Measurements from ENCODE around the gene CRIP1. TPM values are rescaled to one million over a fixed set of nuclear protein-coding genes. Genes with fewer than 3 reads are reported as not detected.

CRIP1 gene
- total and polyA plus RNA-seq, 4 experiments from 2014 or later = 276 to 2,028 (median 865) TPM

DNA sequence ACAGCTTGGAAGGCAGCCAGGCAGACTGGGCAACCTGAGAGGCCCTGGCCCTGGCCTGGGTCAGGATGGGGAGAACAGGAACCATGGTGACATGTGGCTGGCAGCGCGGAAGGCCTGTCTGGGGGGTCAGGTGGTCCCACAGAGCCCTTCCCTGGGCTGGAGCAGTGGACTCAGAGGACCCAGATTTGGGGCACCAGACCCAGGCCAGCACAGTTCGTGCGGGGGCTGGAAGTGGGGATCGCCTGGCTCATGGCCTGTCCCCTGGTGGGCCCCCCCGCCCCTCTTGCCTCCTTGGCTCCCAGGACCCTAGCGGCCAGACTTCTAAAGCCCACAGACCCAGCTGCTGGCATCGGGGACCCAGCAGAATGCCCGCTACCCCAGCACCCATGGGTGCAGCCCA is 45.7 kb upstream of the CRIP1 start:
- Histone ChIP-seq H3K27ac (ENCODE audit: low read depth, low read length) (no peak overlapping the region), H3K9me3 (ENCODE audit: control insufficient read depth in 1 of 2, low read length in 2 of 2) (no peaks in the 10 kb centered on the region), H3K4me3 (ENCODE audit: low read length in 2 of 2) (no peak overlapping the region), H3K36me3 (ENCODE audit: insufficient read depth, low read length) (peaks cover 5% of the 10 kb centered on the region), H3K4me1 (ENCODE audit: insufficient read depth, low read length) (no peaks in the 10 kb centered on the region), H3K27me3 (ENCODE audit: insufficient read depth, low read length) (no peaks in the 10 kb centered on the region)
- Mint-ChIP-seq H3K27ac (no peak overlapping the region), H3K36me3 (peaks cover 5 to 8% of the 10 kb centered on the region in 2 donors), H3K9me3 (no peaks in the 10 kb centered on the region), H3K27me3 (no peaks in the 10 kb centered on the region), H3K4me3 (no peak overlapping the region), H3K4me1 (peaks cover 3 to 12% (median 8%) of the 10 kb centered on the region in 4 donors)
- no peak for DNase-seq
- POLR2A ChIA-PET (ENCODE audit: partially characterized antibody) = no interaction called here
- intact Hi-C loops (cut with micrococcal nuclease) = loop anchor here (10.0 kb wide), 1 partner anchor 66 kb away; no protein-coding TSS in a partner anchor
- CTCF ChIA-PET (ENCODE audit: partially characterized antibody) = no interaction called here

DNA sequence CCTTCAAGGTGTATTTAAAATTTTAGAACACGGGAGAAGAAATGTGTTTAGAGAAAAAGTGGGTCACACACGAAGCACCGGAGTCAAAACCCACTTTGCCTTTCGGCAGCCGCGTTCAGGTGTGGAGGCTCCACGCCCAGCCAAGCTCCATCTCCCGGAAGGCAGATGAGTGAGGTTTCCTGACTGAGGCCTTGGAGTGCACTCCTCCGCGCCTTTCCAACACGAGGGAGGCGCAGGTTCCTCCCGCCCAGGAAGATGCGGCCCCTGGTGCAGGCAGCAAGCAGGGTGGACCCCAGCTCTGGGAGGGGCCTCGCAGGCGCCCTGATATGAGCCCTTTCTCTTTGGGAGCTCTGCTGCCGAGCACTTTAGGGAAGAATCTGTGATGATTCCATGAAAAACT is 44.6 kb upstream of the CRIP1 start:
- no peaks in the 10 kb centered on the region for H3K27me3 ChIP-seq (ENCODE audit: insufficient read depth, low read length)
- Mint-ChIP-seq H3K4me3 (no peak overlapping the region), H3K36me3 (peaks cover 7 to 8% of the 10 kb centered on the region in 2 donors), H3K4me1 (peaks cover 2 to 4% (median 3%) of the 10 kb centered on the region in 4 donors), H3K27me3 (no peaks in the 10 kb centered on the region), H3K9me3 (peaks cover 0 to 2% (median 0%) of the 10 kb centered on the region in 8 donors), H3K27ac (peak overlapping the region in 2 of 7 donors; percentile 37 to 70)
- H3K4me3 ChIP-seq (ENCODE audit: low read length in 2 of 2) = no peak overlapping the region
- no peak overlapping the region for H3K27ac ChIP-seq (ENCODE audit: low read depth, low read length)
- no peak for DNase-seq
- ChIA-PET CTCF (ENCODE audit: partially characterized antibody) (no interaction called here), POLR2A (ENCODE audit: partially characterized antibody) (interaction anchor here (1.0 kb wide), 1 partner anchor 44 kb away, joined by 3 read pairs; the partner anchor contains the start of gene CRIP1)
- no peaks in the 10 kb centered on the region for H3K9me3 ChIP-seq (ENCODE audit: control insufficient read depth in 1 of 2, low read length in 2 of 2)
- H3K4me1 ChIP-seq (ENCODE audit: insufficient read depth, low read length) = no peaks in the 10 kb centered on the region
- peaks cover 5% of the 10 kb centered on the region for H3K36me3 ChIP-seq (ENCODE audit: insufficient read depth, low read length)
- intact Hi-C loops (cut with micrococcal nuclease) = loop anchor here (10.0 kb wide), 1 partner anchor 67 kb away; no protein-coding TSS in a partner anchor

DNA sequence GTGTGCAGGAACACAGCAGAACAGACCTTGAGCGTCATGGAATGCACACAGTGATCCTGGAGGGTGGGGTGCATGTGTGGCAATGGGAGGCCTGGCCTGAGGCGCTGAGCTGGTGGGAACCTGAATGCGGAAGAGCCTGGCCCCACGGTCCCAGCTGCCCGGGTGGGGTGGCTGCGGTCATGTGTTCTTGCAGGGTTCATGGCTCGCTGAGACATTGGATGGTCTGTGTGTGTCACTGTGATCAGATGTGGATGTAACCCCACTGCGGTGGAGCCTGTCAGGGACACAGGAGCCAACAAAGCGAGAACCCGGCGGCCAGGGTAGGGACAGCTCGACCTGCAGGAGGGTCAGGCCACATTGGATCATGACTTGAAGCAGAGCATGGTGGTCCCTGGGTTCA is 43.9 kb upstream of the CRIP1 start:
- ChIA-PET POLR2A (ENCODE audit: partially characterized antibody) (no interaction called here), CTCF (ENCODE audit: partially characterized antibody) (no interaction called here)
- intact Hi-C loops (cut with micrococcal nuclease) = loop anchor here (10.0 kb wide), 1 partner anchor 68 kb away; no protein-coding TSS in a partner anchor
- no peaks in the 10 kb centered on the region for H3K27me3 ChIP-seq (ENCODE audit: insufficient read depth, low read length)
- H3K4me3 Mint-ChIP-seq = peak overlapping the region in 1 of 8 donors; percentile 26
- no peaks in the 10 kb centered on the region for H3K9me3 ChIP-seq (ENCODE audit: control insufficient read depth in 1 of 2, low read length in 2 of 2)
- no peaks in the 10 kb centered on the region for H3K4me1 ChIP-seq (ENCODE audit: insufficient read depth, low read length)
- H3K27ac Mint-ChIP-seq = no peak overlapping the region
- H3K4me3 ChIP-seq (ENCODE audit: low read length in 2 of 2) = no peak overlapping the region
- H3K27me3 Mint-ChIP-seq = no peaks in the 10 kb centered on the region
- H3K27ac ChIP-seq (ENCODE audit: low read depth, low read length) = no peak overlapping the region
- DNase-seq = no peak
- H3K4me1 Mint-ChIP-seq = peaks cover 2 to 4% (median 3%) of the 10 kb centered on the region in 4 donors
- H3K36me3 ChIP-seq (ENCODE audit: insufficient read depth, low read length) = peaks cover 5% of the 10 kb centered on the region
- peaks cover 7 to 8% of the 10 kb centered on the region in 2 donors for H3K36me3 Mint-ChIP-seq
- H3K9me3 Mint-ChIP-seq = peaks cover 0 to 2% (median 0%) of the 10 kb centered on the region in 8 donors

DNA sequence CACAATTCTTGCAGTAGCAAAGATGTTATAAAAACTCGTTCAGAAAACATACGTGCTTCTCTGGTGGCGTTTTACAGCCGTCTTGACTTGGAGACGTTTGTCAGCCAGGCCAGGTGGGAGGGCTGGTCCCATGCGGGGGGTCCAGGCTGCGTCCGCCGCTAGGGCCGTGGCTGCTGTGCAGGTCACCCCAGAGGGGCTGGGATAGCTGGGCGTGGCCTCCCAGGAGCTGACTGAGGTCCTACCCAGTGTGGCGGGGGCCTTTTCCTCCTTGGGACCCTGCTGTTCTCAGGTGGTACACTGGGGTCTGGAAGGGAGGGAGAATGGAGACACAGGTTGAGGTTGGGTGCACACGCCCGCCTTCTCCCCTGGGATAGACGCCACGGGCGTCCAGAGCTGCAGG is 41.8 kb upstream of the CRIP1 start:
- Histone ChIP-seq H3K4me3 (ENCODE audit: low read length in 2 of 2) (no peak overlapping the region), H3K27me3 (ENCODE audit: insufficient read depth, low read length) (no peaks in the 10 kb centered on the region), H3K27ac (ENCODE audit: low read depth, low read length) (no peak overlapping the region), H3K36me3 (ENCODE audit: insufficient read depth, low read length) (peaks cover 5% of the 10 kb centered on the region), H3K9me3 (ENCODE audit: control insufficient read depth in 1 of 2, low read length in 2 of 2) (no peaks in the 10 kb centered on the region), H3K4me1 (ENCODE audit: insufficient read depth, low read length) (no peaks in the 10 kb centered on the region)
- CTCF ChIA-PET (ENCODE audit: partially characterized antibody) = no interaction called here
- peaks cover 0 to 2% (median 0%) of the 10 kb centered on the region in 8 donors for H3K9me3 Mint-ChIP-seq
- intact Hi-C loops (cut with micrococcal nuclease) = loop anchor here (10.0 kb wide), 1 partner anchor 70 kb away; no protein-coding TSS in a partner anchor
- DNase-seq = no peak
- POLR2A ChIA-PET (ENCODE audit: partially characterized antibody) = no interaction called here
- no peaks in the 10 kb centered on the region for H3K27me3 Mint-ChIP-seq
- peaks cover 7 to 8% of the 10 kb centered on the region in 2 donors for H3K36me3 Mint-ChIP-seq
- no peak overlapping the region for H3K4me3 Mint-ChIP-seq
- H3K27ac Mint-ChIP-seq = no peak overlapping the region
- H3K4me1 Mint-ChIP-seq = peaks cover 2 to 4% (median 3%) of the 10 kb centered on the region in 4 donors

DNA sequence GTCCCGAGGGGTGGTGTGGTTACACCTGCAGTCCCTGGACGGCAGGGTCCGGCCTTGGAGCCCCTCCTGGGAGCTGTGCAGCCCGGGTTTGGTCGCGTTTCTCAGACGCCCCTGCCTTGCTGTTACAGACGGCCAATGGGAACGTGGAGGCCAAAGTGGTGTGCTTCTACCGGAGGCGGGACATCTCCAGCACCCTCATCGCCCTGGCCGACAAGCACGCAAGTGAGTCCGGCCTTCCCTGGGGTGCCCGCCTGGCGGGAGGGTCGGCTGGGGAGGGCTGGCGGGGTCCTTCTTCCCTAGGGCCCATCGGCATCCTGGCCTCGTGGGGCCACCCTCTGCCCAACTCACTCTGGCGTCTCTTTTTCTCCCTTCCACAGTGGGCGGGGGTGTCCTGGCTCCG is 41.4 kb upstream of the CRIP1 start:
- no peak overlapping the region for H3K27ac ChIP-seq (ENCODE audit: low read depth, low read length)
- Mint-ChIP-seq H3K27me3 (no peaks in the 10 kb centered on the region), H3K27ac (no peak overlapping the region), H3K9me3 (peaks cover 0 to 2% (median 0%) of the 10 kb centered on the region in 8 donors), H3K4me1 (peaks cover 2 to 4% (median 3%) of the 10 kb centered on the region in 4 donors), H3K4me3 (no peak overlapping the region), H3K36me3 (peaks cover 7 to 8% of the 10 kb centered on the region in 2 donors)
- peaks cover 5% of the 10 kb centered on the region for H3K36me3 ChIP-seq (ENCODE audit: insufficient read depth, low read length)
- POLR2A ChIA-PET (ENCODE audit: partially characterized antibody) = no interaction called here
- no peak for DNase-seq
- no peak overlapping the region for H3K4me3 ChIP-seq (ENCODE audit: low read length in 2 of 2)
- H3K27me3 ChIP-seq (ENCODE audit: insufficient read depth, low read length) = no peaks in the 10 kb centered on the region
- H3K4me1 ChIP-seq (ENCODE audit: insufficient read depth, low read length) = no peaks in the 10 kb centered on the region
- no peaks in the 10 kb centered on the region for H3K9me3 ChIP-seq (ENCODE audit: control insufficient read depth in 1 of 2, low read length in 2 of 2)
- intact Hi-C loops (cut with micrococcal nuclease) = loop anchor here (10.0 kb wide), 1 partner anchor 70 kb away; no protein-coding TSS in a partner anchor
- CTCF ChIA-PET (ENCODE audit: partially characterized antibody) = no interaction called here

DNA sequence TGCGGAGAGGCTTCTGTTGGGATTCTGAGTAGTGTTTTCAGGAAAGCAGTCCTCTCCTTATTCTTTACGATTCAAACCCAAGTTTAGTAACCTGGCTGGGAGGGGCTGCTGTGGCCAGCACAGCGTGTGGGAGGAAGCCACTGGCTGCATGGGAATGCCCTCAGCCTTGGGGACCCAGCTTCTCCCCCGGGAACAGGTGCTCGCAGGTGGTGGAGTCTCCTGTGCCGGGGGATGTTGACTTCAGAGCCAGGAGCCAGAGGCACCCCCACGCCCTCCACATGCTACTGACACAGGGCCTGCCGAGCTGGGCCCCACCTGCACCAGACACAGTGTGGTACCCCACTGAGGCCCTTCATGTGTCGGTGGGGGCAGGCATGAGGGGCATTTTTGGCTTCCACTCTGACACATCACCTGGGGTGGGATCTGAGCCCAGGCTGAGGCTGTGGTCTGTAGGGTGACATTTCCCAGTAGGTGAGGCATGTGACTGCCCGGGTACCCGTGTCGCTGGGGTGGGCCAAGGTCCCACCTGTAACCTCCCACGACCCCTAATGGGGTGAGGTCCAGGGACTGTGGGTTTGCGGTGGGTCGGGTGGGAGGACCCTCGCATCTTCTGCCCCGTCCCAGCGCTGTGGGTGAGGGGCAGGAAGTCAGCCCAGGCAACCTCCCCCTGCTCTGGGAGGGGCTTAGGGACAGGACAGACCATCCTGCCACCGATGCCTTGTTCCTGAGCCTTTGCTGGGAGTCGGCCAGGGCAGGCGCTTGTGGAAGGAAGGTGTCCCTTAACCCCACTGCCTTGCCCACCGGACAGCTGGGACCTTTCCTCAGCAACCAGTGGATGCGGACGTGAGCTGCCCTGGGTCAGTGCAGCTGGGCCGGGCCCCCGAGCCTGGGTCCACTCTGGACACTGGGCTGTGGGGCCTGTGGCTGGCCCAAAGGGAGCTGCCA is 40.5 kb upstream of the CRIP1 start:
- Histone ChIP-seq H3K27me3 (ENCODE audit: insufficient read depth, low read length) (no peaks in the 10 kb centered on the region), H3K4me3 (ENCODE audit: low read length in 2 of 2) (no peak overlapping the region), H3K36me3 (ENCODE audit: insufficient read depth, low read length) (peaks cover 11% of the 10 kb centered on the region), H3K9me3 (ENCODE audit: control insufficient read depth in 1 of 2, low read length in 2 of 2) (no peaks in the 10 kb centered on the region), H3K27ac (ENCODE audit: low read depth, low read length) (no peak overlapping the region), H3K4me1 (ENCODE audit: insufficient read depth, low read length) (no peaks in the 10 kb centered on the region)
- H3K36me3 Mint-ChIP-seq = peaks cover 7 to 8% of the 10 kb centered on the region in 2 donors
- ChIA-PET POLR2A (ENCODE audit: partially characterized antibody) (interaction anchor here (3.2 kb wide), 1 partner anchor 43 kb away, joined by 29 read pairs; no protein-coding TSS in a partner anchor), CTCF (ENCODE audit: partially characterized antibody) (interaction anchor here (2.4 to 3.1 kb wide), 3 partner anchors 35 to 75 kb away, joined by 9 to 20 read pairs (median 15); no protein-coding TSS in a partner anchor)
- H3K4me1 Mint-ChIP-seq = peaks cover 2 to 4% (median 3%) of the 10 kb centered on the region in 4 donors
- DNase-seq = no peak
- intact Hi-C loops (cut with micrococcal nuclease) = loop anchor here (10.0 kb wide), 1 partner anchor 71 kb away; no protein-coding TSS in a partner anchor
- H3K9me3 Mint-ChIP-seq = peaks cover 0 to 2% (median 0%) of the 10 kb centered on the region in 8 donors
- H3K27me3 Mint-ChIP-seq = no peaks in the 10 kb centered on the region
- H3K27ac Mint-ChIP-seq = peak overlapping the region in 1 of 7 donors; percentile 65
- no peak overlapping the region for H3K4me3 Mint-ChIP-seq

DNA sequence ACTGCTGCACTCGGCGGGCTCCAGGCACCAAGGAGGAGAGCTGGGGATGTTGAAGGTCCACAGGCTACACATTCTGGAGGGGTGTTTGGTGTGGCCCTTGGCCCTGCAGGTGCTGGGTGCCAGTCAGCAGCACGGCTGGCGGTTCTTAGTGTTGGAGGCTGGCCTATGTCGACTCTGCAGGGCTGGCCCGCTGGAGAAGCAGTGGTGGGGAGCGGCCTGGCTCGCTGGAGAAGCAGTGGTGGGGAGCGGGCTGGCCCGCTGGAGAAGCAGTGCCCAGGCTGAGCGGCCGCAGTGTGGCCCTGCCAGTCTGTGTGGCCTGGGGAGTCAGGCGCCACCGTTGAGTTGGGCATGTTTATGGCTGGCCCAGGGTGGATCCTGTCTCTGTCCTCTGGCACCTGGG is 39.7 kb upstream of the CRIP1 start:
- Mint-ChIP-seq H3K36me3 (peaks cover 5 to 6% of the 10 kb centered on the region in 2 donors), H3K27ac (no peak overlapping the region), H3K4me3 (no peak overlapping the region), H3K9me3 (peaks cover 0 to 2% (median 0%) of the 10 kb centered on the region in 8 donors), H3K4me1 (peaks cover 0 to under 1% (median under 1%) of the 10 kb centered on the region in 4 donors), H3K27me3 (no peaks in the 10 kb centered on the region)
- H3K27ac ChIP-seq (ENCODE audit: low read depth, low read length) = no peak overlapping the region
- ChIA-PET CTCF (ENCODE audit: partially characterized antibody) (interaction anchor here (1.5 to 3.1 kb wide), 4 partner anchors 9 to 76 kb away, joined by 3 to 20 read pairs (median 12); no protein-coding TSS in a partner anchor), POLR2A (ENCODE audit: partially characterized antibody) (interaction anchor here (3.2 kb wide), 1 partner anchor 42 kb away, joined by 29 read pairs; no protein-coding TSS in a partner anchor)
- no peaks in the 10 kb centered on the region for H3K27me3 ChIP-seq (ENCODE audit: insufficient read depth, low read length)
- peaks cover 13% of the 10 kb centered on the region for H3K36me3 ChIP-seq (ENCODE audit: insufficient read depth, low read length)
- no peak for DNase-seq
- no peaks in the 10 kb centered on the region for H3K4me1 ChIP-seq (ENCODE audit: insufficient read depth, low read length)
- no peak overlapping the region for H3K4me3 ChIP-seq (ENCODE audit: low read length in 2 of 2)
- H3K9me3 ChIP-seq (ENCODE audit: control insufficient read depth in 1 of 2, low read length in 2 of 2) = no peaks in the 10 kb centered on the region
- intact Hi-C loops (cut with micrococcal nuclease) = loop anchor here (10.0 kb wide), 1 partner anchor 72 kb away; no protein-coding TSS in a partner anchor
